Kidney (tissue), 14 donors: ENCODE results near the gene CCDC187. TPM values are rescaled to one million over a fixed set of nuclear protein-coding genes. Genes with fewer than 3 reads are reported as not detected.

Source experiments
- DNase-seq, 5 donors: peaks; one replicate each; pipeline ENCODE4 v3.0.0-alpha.2; 2013 to 2020
- FAIRE-seq: peaks from 2 replicates; lab custom pipeline; 2012; peaks lifted over from hg19 to GRCh38; lab: Jason Lieb, UNC
- H3K27ac ChIP-seq, 2 donors: one replicate each; pipeline ENCODE4 v1.7.0; 2013; ENCODE audit warnings: low read depth in 2 of 2, low read length in 2 of 2, inconsistent platforms in 1 of 2
- H3K27me3 ChIP-seq: one replicate; pipeline ENCODE4 v1.7.1; 2013; ENCODE audit warnings: low read length, inconsistent platforms; ENCODE audit not compliant: control insufficient read depth, insufficient read depth
- H3K36me3 ChIP-seq, 3 donors: one replicate each; pipeline versions ENCODE4 v1.7.0 to v1.7.1; 2013; ENCODE audit warnings: low read length in 3 of 3, control low read depth in 1 of 3, inconsistent platforms in 1 of 3; ENCODE audit not compliant: insufficient read depth in 3 of 3, control insufficient read depth in 2 of 3
- H3K4me1 ChIP-seq, 3 donors: one replicate each; pipeline versions ENCODE4 v1.7.0 to v1.7.1; 2013; ENCODE audit warnings: low read length in 3 of 3, inconsistent platforms in 1 of 3, low read depth in 1 of 3; ENCODE audit not compliant: control insufficient read depth in 2 of 3, insufficient read depth in 2 of 3
- H3K4me3 ChIP-seq, 3 donors: one replicate each; pipeline versions ENCODE4 v1.7.0 to v1.8.1; 2013; ENCODE audit warnings: low read length in 3 of 3, control low read depth in 1 of 3, inconsistent platforms in 1 of 3
- H3K9ac ChIP-seq, 3 donors: one replicate each; pipeline versions ENCODE4 v1.7.0 to v1.7.1; 2013; ENCODE audit warnings: low read length in 3 of 3, control low read depth in 1 of 3, inconsistent platforms in 1 of 3
- H3K9me3 ChIP-seq, 3 donors: one replicate each; pipeline versions ENCODE4 v1.7.0 to v1.7.1; 2013; ENCODE audit warnings: low read length in 3 of 3, control low read depth in 1 of 3, inconsistent platforms in 1 of 3; ENCODE audit not compliant: control insufficient read depth in 2 of 3, insufficient read depth in 1 of 3
- intact Hi-C: fragments of 100-400 bp; cut with DNase I; formaldehyde crosslinking; loops from one replicate; pipeline ENCODE4 v1.11.1; 2022
- polyA plus RNA-seq: library from polyadenylated mRNA; stranded (reverse); fragments of 350-450 nt; fragmentation: Illumina TruSeq; extraction: RNeasy Lipid Tissue Mini Kit (QIAGEN cat#74804); gene quantifications from one replicate; pipeline ENCODE4 v1.2.3, GENCODE V29; 2014; ENCODE audit warnings: low read depth, low replicate concordance; ENCODE audit not compliant: insufficient read depth
- total RNA-seq: library from RNA; stranded (reverse); fragmentation: NEBNext Ultra II Directional; extraction: Animal tissue kit (Norgen Biotek cat#: 25700); gene quantifications from one replicate; pipeline ENCODE4 v1.2.1, GENCODE V29; 2021
- TF ChIP-seq, protein P1 (sequence below): IDR thresholded peaks from 3 replicates; pipeline ENCODE4 v1.5.1; 2012; ENCODE audit warnings: mild to moderate bottlenecking, moderate library complexity, borderline replicate concordance; ENCODE audit not compliant: insufficient read depth; ENCODE audit errors: extremely low read depth
- donor health status: control.
- donor health status: control.
- donor health status: control.
- donor health status: control.
- donor health status: control.
- donor health status: DM: yes; HTN: yes; CAD: no.
- donor health status: Normal renal cell carcinoma (clear cell type).

Gene CCDC187
- total and polyA plus RNA-seq, 2 donors from 2014 or later = 0.84 to 2.3 TPM

DNA sequence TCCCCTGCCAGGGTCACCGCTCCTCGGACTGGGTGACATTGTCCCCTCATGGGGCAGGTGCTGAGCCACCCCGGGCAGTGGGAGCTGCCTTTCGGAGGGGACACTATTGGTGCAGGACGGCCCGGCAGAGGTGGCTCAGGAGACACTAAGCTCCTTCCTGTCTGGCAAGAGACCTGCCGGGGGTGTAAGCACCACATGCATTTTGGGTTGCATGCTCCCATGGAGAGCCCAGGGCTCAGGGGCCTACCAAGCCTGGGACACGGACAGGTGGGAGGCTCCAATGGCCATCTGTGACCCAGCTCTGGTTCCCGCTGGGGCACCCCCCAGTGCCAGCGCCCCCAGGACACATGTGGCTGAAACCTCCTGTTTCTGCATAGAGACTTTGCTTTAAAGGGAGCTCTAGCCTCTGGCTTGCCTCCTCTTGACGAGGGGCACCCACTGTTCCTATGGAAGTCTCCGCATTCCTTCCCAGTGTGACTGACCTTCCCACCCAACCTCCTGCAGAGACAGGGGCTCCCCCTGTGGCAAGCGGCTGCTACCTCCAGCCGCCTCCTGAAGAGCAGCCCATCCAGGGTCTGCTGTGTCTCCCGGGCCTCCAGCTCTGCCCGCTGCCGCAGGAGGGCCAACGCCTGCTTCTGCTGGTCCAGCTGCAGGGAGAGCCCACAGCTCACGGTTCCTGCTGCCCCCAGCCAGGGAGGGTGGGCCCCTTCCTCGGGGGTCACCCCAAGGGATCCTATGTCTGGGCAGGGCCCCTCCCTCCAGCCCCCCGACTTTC lies 28.1 kb downstream of the CCDC187 start:
- TF ChIP-seq, protein P1, sequence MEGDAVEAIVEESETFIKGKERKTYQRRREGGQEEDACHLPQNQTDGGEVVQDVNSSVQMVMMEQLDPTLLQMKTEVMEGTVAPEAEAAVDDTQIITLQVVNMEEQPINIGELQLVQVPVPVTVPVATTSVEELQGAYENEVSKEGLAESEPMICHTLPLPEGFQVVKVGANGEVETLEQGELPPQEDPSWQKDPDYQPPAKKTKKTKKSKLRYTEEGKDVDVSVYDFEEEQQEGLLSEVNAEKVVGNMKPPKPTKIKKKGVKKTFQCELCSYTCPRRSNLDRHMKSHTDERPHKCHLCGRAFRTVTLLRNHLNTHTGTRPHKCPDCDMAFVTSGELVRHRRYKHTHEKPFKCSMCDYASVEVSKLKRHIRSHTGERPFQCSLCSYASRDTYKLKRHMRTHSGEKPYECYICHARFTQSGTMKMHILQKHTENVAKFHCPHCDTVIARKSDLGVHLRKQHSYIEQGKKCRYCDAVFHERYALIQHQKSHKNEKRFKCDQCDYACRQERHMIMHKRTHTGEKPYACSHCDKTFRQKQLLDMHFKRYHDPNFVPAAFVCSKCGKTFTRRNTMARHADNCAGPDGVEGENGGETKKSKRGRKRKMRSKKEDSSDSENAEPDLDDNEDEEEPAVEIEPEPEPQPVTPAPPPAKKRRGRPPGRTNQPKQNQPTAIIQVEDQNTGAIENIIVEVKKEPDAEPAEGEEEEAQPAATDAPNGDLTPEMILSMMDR = no peak
- no peaks in the 10 kb centered on the region for H3K4me1 ChIP-seq
- FAIRE-seq (no peak), DNase-seq (peak in 2 of 5 donors; percentile 30 to 37)
- no peak overlapping the region for H3K9ac ChIP-seq
- intact Hi-C loops = no loop called here
- no peaks in the 10 kb centered on the region for H3K27me3 ChIP-seq
- H3K9me3 ChIP-seq = no peaks in the 10 kb centered on the region
- no peaks in the 10 kb centered on the region for H3K36me3 ChIP-seq
- no peak overlapping the region for H3K4me3 ChIP-seq
- H3K27ac ChIP-seq = no peak overlapping the region

- Histone ChIP-seq H3K4me3 (no peak overlapping the region), H3K9me3 (no peaks in the 10 kb centered on the region), H3K27ac (no peak overlapping the region), H3K36me3 (no peaks in the 10 kb centered on the region), H3K4me1 (no peaks in the 10 kb centered on the region), H3K9ac (no peak overlapping the region), H3K27me3 (no peaks in the 10 kb centered on the region)
- DNase-seq = no peak
- FAIRE-seq = no peak
- TF ChIP-seq, protein P1 = no peak
- intact Hi-C loops = no loop called here
These were observed 28.9 kb downstream of the CCDC187 start for GRCh38 chr9:136274786-136275654.

GRCh38 chr9:136273921-136274785 lies 29.7 kb downstream of the CCDC187 start:
- no peak overlapping the region for H3K9ac ChIP-seq
- H3K4me3 ChIP-seq = no peak overlapping the region
- DNase-seq (no peak), FAIRE-seq (no peak)
- no peaks in the 10 kb centered on the region for H3K9me3 ChIP-seq
- no peaks in the 10 kb centered on the region for H3K4me1 ChIP-seq
- H3K27me3 ChIP-seq = no peaks in the 10 kb centered on the region
- TF ChIP-seq, protein P1 = no peak
- H3K27ac ChIP-seq = no peak overlapping the region
- intact Hi-C loops = no loop called here
- H3K36me3 ChIP-seq = no peaks in the 10 kb centered on the region
